Left renal cortex interstitium (tissue), 4 donors: ENCODE data around the gene GRIN2D. TPM values are rescaled to one million over a fixed set of nuclear protein-coding genes. Genes with fewer than 3 reads are reported as not detected.

ENCODE experiments used
- DNase-seq, 4 donors: peaks; one replicate each; pipeline ENCODE4 v3.0.0-alpha.2; 2013; ENCODE audit warnings: low read depth in 4 of 4, low spot score in 2 of 4, missing footprints in 1 of 4
- polyA plus RNA-seq, 4 donors: library from polyadenylated mRNA; unstranded; fragments of 120-200 nt; gene quantifications; one replicate each; pipeline ENCODE4 v1.2.1, GENCODE V29; 2013; ENCODE audit not compliant: insufficient read length in 4 of 4

GRIN2D gene
- polyA plus RNA-seq: under 1 TPM; 0.42 to 0.78 (median 0.54) TPM

- no peak for DNase-seq
These were observed at the start of gene GRIN2D for GRCh38 chr19:48393559-48394330. Gene GRIN2D, plus strand, starts transcription at chr19:48393668. Its CDS starts 4,725 bp downstream, at chr19:48398393.

GRCh38 chr19:48344892-48345291, 48.6 kb upstream of the GRIN2D start:
- DNase-seq: no peak

- DNase-seq: no peak
These were observed 47.3 kb upstream of the GRIN2D start for GRCh38 chr19:48346191-48346590.

- no peak for DNase-seq
These were observed 45.4 kb upstream of the GRIN2D start for GRCh38 chr19:48348045-48348444.

GRCh38 chr19:48348737-48349136, 44.7 kb upstream of the GRIN2D start:
- DNase-seq: no peak

- DNase-seq: no peak
These were observed 42.6 kb upstream of the GRIN2D start for GRCh38 chr19:48350856-48351255.

GRCh38 chr19:48351341-48351752, 42.1 kb upstream of the GRIN2D start:
- DNase-seq: no peak

- no peak for DNase-seq
These were observed 39.8 kb upstream of the GRIN2D start for GRCh38 chr19:48353677-48354076.

- no peak for DNase-seq
These were observed 39.0 kb upstream of the GRIN2D start for GRCh38 chr19:48354332-48354992.

- no peak for DNase-seq
These were observed 38.0 kb upstream of the GRIN2D start for GRCh38 chr19:48355365-48355954.

GRCh38 chr19:48359123-48359522, 34.3 kb upstream of the GRIN2D start:
- no peak for DNase-seq

GRCh38 chr19:48361912-48362311, 31.6 kb upstream of the GRIN2D start:
- no peak for DNase-seq

GRCh38 chr19:48362716-48363499, 30.6 kb upstream of the GRIN2D start:
- peak; percentile 77 to 91 (median 81) for DNase-seq

- DNase-seq: peak in 1 of 4 donors; percentile 62
These were observed 30.0 kb upstream of the GRIN2D start for GRCh38 chr19:48363500-48363809.

GRCh38 chr19:48363810-48364597, 29.5 kb upstream of the GRIN2D start, which contains the start of the genes SYNGR4 and TMEM143:
Gene SYNGR4, plus strand, starts transcription at chr19:48364367. Its CDS starts 1,476 bp downstream, at chr19:48365843.
Gene TMEM143, minus strand, starts transcription at chr19:48363940. Its CDS starts 20 bp downstream, at chr19:48363920.
- peak; percentile 97 to 100 (median 100) for DNase-seq

- DNase-seq: no peak
These were observed 28.7 kb upstream of the GRIN2D start for GRCh38 chr19:48364598-48365348.

GRCh38 chr19:48365602-48366001, 27.9 kb upstream of the GRIN2D start:
- no peak for DNase-seq

GRCh38 chr19:48367855-48368254, 25.6 kb upstream of the GRIN2D start:
- DNase-seq: no peak

GRCh38 chr19:48368936-48369335, 24.5 kb upstream of the GRIN2D start:
- no peak for DNase-seq
